ENCODE results near the gene PCOLCE2.
"Not testable (repeated sequence)": the region's sequence is repeated elsewhere in the genome, so short reads cannot be mapped to it uniquely, and the experiment has no call there.

- TF ChIP-seq CTCF (IDR thresholded peaks at IDR 0.05; ENCODE audit: low read depth, low read length); EZH2phosphoT487 (IDR thresholded peaks at IDR 0.05; ENCODE audit: low read depth): not testable (repeated sequence)
These were observed 5.3 kb downstream of the PCOLCE2 start for GRCh38 chr3:142883534-142883933.

Data from OCI-LY3 (cell line).